Sigmoid colon (tissue), 7 donors: ENCODE results near the gene LPP. TPM values are rescaled to one million over a fixed set of nuclear protein-coding genes. Genes with fewer than 3 reads are reported as not detected.

ENCODE experiments used
- DNase-seq: peaks from one replicate; pipeline ENCODE4 v3.0.0-alpha.2; 2019
- H3K27ac ChIP-seq, 4 donors: fragments of 200-600 bp; sonication (generic); one replicate each; pipeline ENCODE4 v1.5.1; 2016 to 2019; ENCODE audit warnings: mild to moderate bottlenecking in 1 of 4
- H3K27me3 ChIP-seq, 3 donors: fragments of 200-600 bp; sonication (generic); one replicate each; pipeline ENCODE4 v1.5.1; 2019; ENCODE audit warnings: mild to moderate bottlenecking in 1 of 3
- H3K36me3 ChIP-seq, 4 donors: fragments of 200-600 bp; sonication (generic); one replicate each; pipeline ENCODE4 v1.5.1; 2016 to 2019
- H3K4me1 ChIP-seq, 4 donors: fragments of 200-600 bp; sonication (generic); one replicate each; pipeline ENCODE4 v1.5.1; 2017 to 2019
- H3K4me3 ChIP-seq, 4 donors: fragments of 200-600 bp; sonication (generic); one replicate each; pipeline ENCODE4 v1.5.1; 2017 to 2019; ENCODE audit warnings: mild to moderate bottlenecking in 2 of 4, moderate library complexity in 1 of 4
- H3K9me3 ChIP-seq, 4 donors: fragments of 200-600 bp in 3 of 4; sonication (generic) in 3 of 4; one replicate each; pipeline versions ENCODE4 v1.5.1 to v1.6.1; 2013 to 2019
- EP300 ChIP-seq, 4 donors: sonication (generic); formaldehyde crosslinking; IDR thresholded peaks; one replicate each; pipeline ENCODE4 v1.6.1; 2017; ENCODE audit warnings: antibody characterized with exemption in 4 of 4
- POLR2A ChIP-seq, 2 donors: fragments of 450-650 bp; IDR thresholded peaks; one replicate each; pipeline ENCODE4 v1.6.1; 2016; ENCODE audit warnings: antibody characterized with exemption in 2 of 2, mild to moderate bottlenecking in 2 of 2, moderate library complexity in 2 of 2
- POLR2AphosphoS5 ChIP-seq, 4 donors: sonication (generic); formaldehyde crosslinking; IDR thresholded peaks; one replicate each; pipeline ENCODE4 v1.6.1; 2017; ENCODE audit warnings: antibody characterized with exemption in 4 of 4
- WGBS, 2 donors: extraction: QIAGEN DNeasy Blood & Tissue Kit; methylation state at CpG; one replicate each; pipeline ENCODE4 v1.1.7; 2013; 5-methylcytosine and 5-hydroxymethylcytosine counted together
- intact Hi-C: fragments of 100-400 bp; cut with DNase I; formaldehyde crosslinking; loops from one replicate; pipeline ENCODE4 v1.15.1; 2023
- polyA plus RNA-seq, 3 donors: library from polyadenylated mRNA; stranded (reverse); fragments of 200-250 nt; gene quantifications; one replicate each; pipeline ENCODE4 v1.2.3, GENCODE V29; 2013
- total RNA-seq, 4 donors: library from RNA; depleted of rRNA; stranded (reverse); fragments of >200 nt; gene quantifications; one replicate each; pipeline ENCODE4 v1.1.0, GENCODE V29; 2016
- TF ChIP-seq, protein P1 (sequence below), 4 experiments: fragments of 450-650 bp in 3 of 4; fragments of 200-600 bp in 1 of 4; IDR thresholded peaks; one replicate each; pipeline ENCODE4 v1.5.1; 2016 to 2019; ENCODE audit warnings: antibody characterized with exemption in 4 of 4, mild to moderate bottlenecking in 3 of 4, moderate library complexity in 2 of 4
- donor health status: healthy with polysubstance abuse.
- donor health status: Bipolar disorder and iron deficiency.
- donor health status: healthy.

LPP gene
- total and polyA plus RNA-seq, 7 donors = 5.3 to 1,773 (median 824) TPM

DNA sequence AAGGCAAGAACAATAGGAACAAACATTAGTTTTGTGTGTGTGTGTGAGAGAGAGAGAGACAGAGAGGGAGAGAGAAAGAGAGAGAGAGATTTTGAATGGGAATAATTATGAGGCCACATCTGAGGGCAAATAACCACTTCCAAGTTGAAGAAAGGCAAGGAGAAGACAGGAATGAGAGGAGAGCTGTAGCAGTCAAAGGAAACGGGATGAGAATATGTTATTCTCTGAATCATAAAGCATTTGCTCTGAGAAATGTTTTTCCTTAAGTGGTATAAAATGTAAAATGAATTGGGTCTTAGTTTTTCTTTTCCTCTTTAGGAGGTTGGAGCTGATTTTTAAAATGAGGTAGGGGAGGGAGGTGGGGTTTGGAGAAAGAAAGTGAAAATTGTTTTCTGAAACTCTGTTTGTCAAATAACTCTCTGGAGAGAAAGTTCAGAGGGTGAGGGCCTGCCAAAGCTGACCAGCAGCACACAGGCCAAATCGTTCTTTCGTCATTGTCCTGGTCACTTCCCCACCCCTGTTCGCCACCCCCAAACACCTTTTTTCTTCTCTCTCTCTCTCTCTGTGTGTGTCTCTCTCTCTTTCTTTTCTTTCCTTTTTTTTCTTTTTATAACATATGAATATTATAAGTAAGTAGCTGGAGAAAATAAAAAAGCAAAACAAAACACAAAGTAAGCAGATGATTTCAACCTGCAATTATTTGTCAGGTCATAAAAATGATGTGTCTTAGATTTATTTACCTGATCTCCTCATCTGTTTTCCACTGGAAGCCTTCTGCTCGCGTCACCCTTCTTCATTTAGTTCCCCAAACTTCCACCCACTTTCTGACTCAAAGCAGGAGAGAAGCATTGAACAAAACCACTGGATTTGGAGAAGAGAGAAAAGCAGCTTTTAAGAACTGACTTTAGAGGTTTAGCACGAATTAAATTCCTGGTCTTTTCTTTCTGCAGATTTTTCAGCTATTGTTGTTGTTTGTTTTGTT is 110.6 kb downstream of the LPP start:
- TF ChIP-seq POLR2AphosphoS5 (IDR thresholded peaks at IDR 0.05) (peak; percentile 30 to 60 (median 38)), EP300 (IDR thresholded peaks at IDR 0.05) (peak in 2 of 4 donors; percentile 14 to 33), POLR2A (IDR thresholded peaks at IDR 0.05) (no peak)
- peak; percentile 85 for DNase-seq
- 72 to 80% methylated on average over 7 of the region's 7 CpGs for WGBS, 2 donors
- Histone ChIP-seq H3K9me3 (no peaks in the 10 kb centered on the region), H3K4me3 (no peak overlapping the region), H3K36me3 (no peaks in the 10 kb centered on the region), H3K27me3 (no peaks in the 10 kb centered on the region), H3K27ac (peak overlapping the region; percentile 88 to 94 (median 90)), H3K4me1 (peaks cover 0 to 98% (median 97%) of the 10 kb centered on the region in 4 donors)
- intact Hi-C loops = loop anchor here (1.0 to 2.0 kb wide), 2 partner anchors 110 to 683 kb away; partner anchors contain the start of gene LPP

DNA sequence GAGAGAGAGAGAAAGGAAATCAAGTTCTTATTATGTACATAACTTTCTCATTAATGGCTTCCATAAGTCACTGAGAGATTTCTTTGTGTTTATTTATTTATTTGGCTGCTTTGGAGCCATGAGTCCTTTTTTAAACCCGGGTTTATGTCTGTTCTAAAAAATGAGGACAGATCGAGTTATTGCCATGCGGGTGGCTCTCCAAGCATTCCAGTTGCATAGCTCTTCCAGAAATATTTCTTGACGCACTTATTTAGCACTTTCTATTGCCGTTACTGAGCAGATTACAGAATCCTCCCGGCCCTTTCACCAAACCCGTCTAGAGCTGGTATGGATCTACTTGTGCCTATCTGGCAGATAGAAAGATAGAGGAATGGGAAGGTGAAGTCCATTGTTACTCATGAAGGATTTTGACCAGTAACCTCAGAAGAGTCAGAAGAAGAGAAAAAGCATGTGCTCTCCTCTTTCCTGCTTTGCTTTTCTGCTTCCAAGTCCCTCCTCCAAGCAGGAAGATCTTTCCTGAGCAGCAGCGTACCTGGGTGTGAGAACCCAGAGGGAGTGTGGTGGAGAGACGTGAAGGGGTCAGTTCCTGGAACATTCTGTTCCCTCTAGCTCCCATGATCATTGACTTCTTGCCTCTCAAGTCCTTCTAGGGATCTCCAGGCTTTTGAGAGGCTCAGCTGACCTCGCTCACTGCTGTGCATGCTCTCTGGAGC is 112.8 kb downstream of the LPP start:
- intact Hi-C loops = loop anchor here (2.0 kb wide), 3 partner anchors 46 to 528 kb away; no protein-coding TSS in a partner anchor
- no peaks in the 10 kb centered on the region for H3K27me3 ChIP-seq
- H3K4me3 ChIP-seq = peak overlapping the region; percentile 3 to 24 (median 16)
- H3K4me1 ChIP-seq = peaks cover 0 to 98% (median 97%) of the 10 kb centered on the region in 4 donors
- DNase-seq = peak; percentile 89
- H3K27ac ChIP-seq = peak overlapping the region; percentile 88 to 94 (median 90)
- 73 to 75% methylated on average over 10 of the region's 10 CpGs for WGBS, 2 donors
- TF ChIP-seq POLR2AphosphoS5 (IDR thresholded peaks at IDR 0.05) (peak; percentile 87 to 96 (median 90)), EP300 (IDR thresholded peaks at IDR 0.05) (peak; percentile 99 to 100 (median 100)), POLR2A (IDR thresholded peaks at IDR 0.05) (no peak)
- TF ChIP-seq, protein P1, sequence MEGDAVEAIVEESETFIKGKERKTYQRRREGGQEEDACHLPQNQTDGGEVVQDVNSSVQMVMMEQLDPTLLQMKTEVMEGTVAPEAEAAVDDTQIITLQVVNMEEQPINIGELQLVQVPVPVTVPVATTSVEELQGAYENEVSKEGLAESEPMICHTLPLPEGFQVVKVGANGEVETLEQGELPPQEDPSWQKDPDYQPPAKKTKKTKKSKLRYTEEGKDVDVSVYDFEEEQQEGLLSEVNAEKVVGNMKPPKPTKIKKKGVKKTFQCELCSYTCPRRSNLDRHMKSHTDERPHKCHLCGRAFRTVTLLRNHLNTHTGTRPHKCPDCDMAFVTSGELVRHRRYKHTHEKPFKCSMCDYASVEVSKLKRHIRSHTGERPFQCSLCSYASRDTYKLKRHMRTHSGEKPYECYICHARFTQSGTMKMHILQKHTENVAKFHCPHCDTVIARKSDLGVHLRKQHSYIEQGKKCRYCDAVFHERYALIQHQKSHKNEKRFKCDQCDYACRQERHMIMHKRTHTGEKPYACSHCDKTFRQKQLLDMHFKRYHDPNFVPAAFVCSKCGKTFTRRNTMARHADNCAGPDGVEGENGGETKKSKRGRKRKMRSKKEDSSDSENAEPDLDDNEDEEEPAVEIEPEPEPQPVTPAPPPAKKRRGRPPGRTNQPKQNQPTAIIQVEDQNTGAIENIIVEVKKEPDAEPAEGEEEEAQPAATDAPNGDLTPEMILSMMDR (IDR thresholded peaks at IDR 0.05) = no peak
- H3K36me3 ChIP-seq = no peaks in the 10 kb centered on the region
- no peaks in the 10 kb centered on the region for H3K9me3 ChIP-seq

DNA sequence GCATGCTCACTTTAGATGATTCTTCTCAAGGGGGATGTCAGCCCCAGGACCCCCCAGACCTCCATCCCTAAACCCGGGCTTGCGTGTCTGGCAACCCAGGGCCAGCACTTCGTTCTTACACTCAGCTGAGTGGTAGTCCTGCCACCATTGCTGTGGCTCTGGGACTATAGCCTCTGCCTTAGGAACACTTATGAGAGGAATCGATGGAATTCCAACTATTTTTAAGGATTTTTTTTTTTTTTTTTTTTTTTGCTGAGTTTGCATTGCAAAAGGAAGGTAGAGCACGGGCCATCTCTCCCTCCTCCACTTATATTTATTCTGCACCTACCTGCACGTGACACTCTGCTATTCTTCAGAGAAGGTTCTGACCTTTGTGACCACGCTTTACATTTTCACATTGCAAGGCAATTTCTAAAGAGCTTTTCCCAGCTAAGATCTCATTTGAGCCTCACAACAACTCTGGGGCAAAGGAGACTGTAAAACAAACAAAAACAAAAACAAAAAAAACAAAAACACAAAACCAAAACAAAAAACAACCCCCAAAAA is 113.9 kb downstream of the LPP start:
- DNase-seq = no peak
- no peaks in the 10 kb centered on the region for H3K36me3 ChIP-seq
- H3K27me3 ChIP-seq = no peaks in the 10 kb centered on the region
- no peaks in the 10 kb centered on the region for H3K9me3 ChIP-seq
- intact Hi-C loops = loop anchor here (2.0 kb wide), 3 partner anchors 47 to 529 kb away; no protein-coding TSS in a partner anchor
- 90 to 92% methylated on average over 7 of the region's 7 CpGs for WGBS, 2 donors
- peak overlapping the region; percentile 88 to 94 (median 90) for H3K27ac ChIP-seq
- peaks cover 0 to 99% (median 98%) of the 10 kb centered on the region in 4 donors for H3K4me1 ChIP-seq
- H3K4me3 ChIP-seq = no peak overlapping the region
- TF ChIP-seq POLR2A (IDR thresholded peaks at IDR 0.05) = no peak
- TF ChIP-seq, protein P1 (IDR thresholded peaks at IDR 0.05) = no peak
- TF ChIP-seq POLR2AphosphoS5 (IDR thresholded peaks at IDR 0.05) = no peak
- TF ChIP-seq EP300 (IDR thresholded peaks at IDR 0.05) = no peak

DNA sequence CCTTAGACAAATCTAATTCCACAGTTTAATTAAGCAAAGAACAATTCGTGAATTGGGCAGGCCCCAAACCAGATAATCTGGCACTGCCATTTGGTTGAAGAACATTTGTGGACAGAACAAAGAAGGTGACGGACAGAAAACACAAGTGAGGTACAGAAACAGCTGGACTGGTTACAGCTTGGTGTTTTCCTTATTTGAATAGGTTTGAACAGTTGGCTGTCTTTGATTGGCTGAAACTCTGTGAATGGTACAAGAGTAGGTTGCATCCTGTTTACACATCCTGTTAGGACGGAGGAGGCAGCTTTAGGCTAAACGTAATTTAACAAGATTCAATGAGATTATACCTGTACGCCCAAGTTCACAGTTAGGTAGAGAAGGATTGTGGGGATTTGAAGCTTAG is 114.4 kb downstream of the LPP start:
- no peak for DNase-seq
- Histone ChIP-seq H3K27me3 (no peaks in the 10 kb centered on the region), H3K4me1 (peaks cover 0 to 99% (median 97%) of the 10 kb centered on the region in 4 donors), H3K9me3 (no peaks in the 10 kb centered on the region), H3K36me3 (no peaks in the 10 kb centered on the region), H3K27ac (peak overlapping the region; percentile 88 to 94 (median 90)), H3K4me3 (no peak overlapping the region)
- WGBS, 2 donors = 83% methylated on average over 5 of the region's 5 CpGs
- TF ChIP-seq, protein P1 (IDR thresholded peaks at IDR 0.05) = no peak
- TF ChIP-seq POLR2A (IDR thresholded peaks at IDR 0.05) (no peak), POLR2AphosphoS5 (IDR thresholded peaks at IDR 0.05) (no peak), EP300 (IDR thresholded peaks at IDR 0.05) (no peak)
- intact Hi-C loops = no loop called here
